GM18511 (cell line): ENCODE measurements around the gene FLT3.
"Not testable (repeated sequence)": the region's sequence is repeated elsewhere in the genome, so short reads cannot be mapped to it uniquely, and the experiment has no call there.

ENCODE experiments used
- ATAC-seq: cut with Tn5 transposase; IDR thresholded peaks from one replicate; pipeline ENCODE4 v1.9.1; 2021; ENCODE audit warnings: mild to moderate bottlenecking, moderate library complexity; ENCODE audit not compliant: unreplicated experiment

Gene FLT3

DNA sequence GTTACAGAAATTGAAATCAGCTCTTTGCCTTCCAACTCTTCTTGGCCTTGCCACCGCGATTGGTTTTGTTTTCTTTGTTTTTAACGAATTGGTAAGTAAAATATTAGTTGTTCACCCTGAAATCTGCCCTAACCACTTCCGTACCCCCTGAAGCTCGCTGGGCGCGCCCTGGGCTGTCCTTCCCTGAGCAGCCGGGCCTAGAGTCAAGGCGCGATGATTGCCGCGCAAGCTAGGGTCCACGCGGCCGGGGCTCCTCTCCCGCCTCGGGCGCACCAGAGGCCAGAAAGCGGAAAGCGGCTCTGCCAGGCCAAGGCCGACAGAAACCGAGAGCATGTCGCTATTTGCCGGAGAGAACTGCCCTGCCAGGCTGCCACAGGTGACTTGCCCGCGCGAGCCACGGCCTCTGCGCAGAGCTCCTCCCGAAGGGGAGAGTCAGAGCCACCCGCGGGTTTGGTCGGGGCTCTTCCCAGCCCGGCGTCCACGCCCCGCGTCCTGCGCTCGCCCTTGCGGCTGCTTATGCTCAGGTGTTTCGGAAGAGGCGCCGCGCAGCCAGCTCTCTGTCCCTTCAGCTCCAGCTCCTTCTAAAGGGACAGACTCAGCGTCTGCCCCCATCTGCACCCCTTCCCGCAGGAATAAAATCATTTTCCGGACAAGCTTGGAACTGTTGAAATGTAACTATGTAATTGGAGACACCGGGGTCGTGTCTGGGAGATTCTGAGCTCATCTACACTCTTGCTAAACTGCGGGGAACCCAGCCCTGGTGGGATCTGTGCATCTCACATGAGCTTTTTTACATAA lies 124.6 kb downstream of the FLT3 start:
- no peak for ATAC-seq

DNA sequence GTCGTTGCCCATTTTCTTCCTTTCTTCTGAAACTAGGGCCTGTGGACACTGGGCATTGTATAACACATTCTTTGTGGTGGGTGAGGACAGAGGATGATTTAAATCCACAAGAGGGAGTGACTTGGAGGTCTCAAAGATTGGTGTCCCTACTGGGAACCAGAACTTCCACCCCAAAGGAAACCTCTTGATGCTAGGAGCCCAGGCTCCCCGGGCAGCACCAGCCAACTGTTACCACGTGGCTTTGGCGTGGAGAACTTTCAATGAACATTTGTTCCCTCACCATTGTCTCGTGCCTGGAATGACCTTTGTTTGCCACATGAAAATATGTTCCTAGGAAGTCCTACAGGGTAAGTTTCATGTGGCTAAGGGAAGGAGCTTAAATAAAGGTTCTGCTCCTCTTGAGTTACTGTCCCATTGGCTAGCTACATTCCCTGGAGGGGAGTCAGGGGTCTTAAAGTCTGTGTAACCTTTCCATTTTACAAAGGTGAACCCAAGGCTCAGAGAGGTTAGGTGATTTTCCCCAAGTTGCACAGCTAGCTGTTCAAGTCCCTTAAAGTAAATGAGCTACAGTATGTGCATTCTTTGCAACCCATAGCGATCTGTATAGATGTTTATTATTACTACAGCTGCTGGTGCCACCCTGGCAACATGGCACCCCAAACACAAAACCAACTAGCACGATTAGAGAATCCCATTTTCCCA lies 126.3 kb downstream of the FLT3 start:
- ATAC-seq, result no peak

DNA sequence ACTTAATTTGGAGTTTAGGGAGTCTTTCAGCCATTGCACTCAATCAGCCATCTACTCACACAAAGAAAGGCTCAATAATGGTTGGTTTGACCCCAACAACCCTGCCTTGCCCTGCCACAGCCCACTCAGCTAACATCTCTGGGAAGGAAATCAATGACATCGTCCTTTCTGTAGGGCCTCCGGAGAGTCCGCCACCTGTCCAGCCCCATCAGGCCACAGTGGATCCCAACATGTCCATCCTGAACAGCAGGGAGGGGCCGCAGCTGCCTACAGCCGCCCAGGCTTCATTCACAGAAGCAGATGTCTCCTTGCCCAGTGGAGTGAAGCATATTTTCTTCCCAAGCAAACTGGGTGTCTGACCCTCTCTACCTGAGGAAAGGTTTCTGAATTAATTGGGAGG lies 127.1 kb downstream of the FLT3 start:
- ATAC-seq, result no peak

DNA sequence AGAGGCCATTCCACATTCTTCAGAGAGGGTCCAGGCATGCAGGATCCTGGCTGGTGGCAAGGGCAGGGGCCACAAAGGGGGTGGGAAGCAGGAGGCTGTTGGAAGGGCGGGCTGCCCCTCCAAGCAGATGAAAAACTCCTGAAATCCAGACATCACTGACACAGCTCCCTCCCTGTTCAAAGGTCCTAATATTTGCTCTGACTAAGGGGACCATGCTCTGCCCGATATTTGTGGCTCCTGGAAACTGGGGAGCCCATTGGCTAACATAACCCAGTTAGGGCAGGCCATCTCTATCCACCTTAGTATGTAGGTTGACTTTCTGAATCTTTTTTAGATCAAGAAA lies 127.9 kb downstream of the FLT3 start:
- ATAC-seq, result no peak

DNA sequence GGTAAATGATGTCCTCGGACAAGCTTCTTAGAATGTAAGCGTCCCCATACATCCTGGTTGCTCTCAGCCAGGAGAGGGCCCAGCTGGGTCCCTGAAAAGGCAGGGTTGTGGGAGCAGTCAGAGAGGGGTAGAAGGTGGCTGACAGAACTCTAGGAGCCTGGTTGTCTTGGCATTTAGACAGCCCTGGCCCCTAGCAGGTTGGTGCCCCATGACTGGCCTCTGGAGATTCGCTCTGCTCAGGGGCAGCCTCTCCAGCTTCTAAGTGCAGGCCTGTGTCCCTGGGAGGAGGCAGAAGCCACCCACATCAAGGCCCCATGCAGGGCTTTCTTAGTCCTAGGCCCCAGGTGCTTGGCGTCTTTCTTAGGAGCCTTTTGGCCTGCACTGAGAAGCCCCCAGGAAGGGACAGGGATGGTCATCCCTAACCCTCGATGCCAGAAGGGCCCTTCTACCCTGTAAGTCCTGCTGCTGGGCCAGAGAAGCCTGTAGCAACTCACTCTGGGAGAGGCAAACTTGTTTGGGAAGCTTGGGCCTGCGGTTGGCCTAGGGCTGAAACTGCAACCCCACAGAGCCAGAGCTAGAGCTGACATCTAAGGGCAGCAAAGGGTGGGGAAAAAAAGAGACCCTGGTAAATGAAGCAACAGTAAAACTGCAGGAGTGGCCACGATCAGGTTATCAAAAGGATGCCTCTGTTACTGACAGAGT lies 128.4 kb downstream of the FLT3 start:
- no peak for ATAC-seq

DNA sequence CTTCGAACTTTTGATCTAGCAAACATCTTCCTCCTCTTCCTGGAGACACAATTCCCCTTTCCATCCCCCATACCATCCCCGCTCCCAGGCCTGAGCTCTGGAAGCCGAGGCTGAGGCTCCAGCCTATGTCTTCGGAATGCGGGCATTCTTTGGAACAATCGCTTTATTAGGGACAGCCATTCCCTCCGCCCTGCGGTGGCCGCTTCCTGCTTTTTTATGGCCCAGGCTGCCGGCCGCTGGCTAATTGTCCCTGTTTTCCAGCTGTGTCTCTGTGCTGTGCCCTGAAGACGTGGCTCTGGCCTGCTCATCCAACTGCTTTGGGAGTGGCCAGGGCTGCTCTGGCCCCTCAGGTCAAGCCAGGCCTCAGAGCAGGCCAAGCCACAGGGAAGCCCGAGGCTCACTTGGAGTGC lies 129.1 kb downstream of the FLT3 start:
- no peak for ATAC-seq

DNA sequence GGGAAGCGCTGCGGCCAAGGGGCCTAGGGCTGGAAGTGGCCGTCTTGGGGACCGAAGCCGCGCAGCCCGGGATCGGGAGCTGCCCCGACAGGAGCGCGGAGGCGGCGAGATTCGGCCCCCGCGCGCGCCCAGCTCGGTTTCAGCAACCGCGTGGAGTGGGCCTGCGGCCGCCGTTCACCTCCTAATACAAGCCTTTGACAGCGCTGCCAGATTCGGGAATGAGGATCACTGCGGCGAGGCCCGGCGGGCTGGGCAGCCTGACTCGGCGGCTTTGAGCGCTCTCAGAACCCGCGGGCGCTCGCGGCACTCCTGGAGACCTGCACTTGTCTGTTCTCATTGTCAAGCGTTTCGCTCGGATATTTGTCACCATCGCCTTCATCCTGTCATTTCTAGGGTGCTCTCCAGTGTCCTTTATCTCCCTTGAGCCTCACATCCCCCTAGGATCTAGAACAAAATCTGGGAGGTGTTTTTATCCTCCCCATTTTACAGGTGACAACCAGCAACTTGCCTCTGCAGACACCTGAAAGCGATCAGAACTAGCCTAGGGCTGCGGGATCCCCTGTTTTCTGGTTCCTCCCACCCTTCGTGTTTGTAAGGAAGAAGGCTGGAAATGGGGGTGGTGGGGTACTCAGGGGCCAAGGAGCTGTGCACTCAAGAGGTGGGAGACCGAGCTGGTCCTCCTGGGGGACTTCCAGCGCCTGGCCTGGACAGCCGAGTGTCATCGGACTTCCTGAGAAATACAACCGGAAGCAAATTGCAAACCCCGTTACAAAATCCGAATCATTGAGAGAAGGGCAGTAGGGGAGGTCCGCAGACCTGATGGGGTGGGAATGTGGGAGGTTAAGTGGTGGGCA lies 129.8 kb downstream of the FLT3 start:
- ATAC-seq, result no peak

DNA sequence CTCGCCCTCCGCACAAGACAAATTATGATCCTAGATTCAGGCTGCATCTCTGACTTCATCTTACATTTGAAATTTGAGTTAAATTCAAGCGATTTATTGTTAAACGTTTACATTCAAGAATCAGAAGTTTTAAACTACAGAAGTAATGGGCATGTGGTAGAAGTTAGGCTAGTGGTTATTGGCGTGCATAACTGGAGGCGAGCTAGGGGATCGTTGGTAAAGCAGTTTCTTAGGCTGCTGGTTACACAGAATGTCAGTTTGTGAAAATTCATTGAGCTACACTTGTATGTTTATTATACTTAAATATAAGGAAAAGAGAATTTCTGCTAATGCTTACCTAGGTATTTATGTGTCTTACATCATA lies 130.5 kb downstream of the FLT3 start:
- ATAC-seq, result no peak

DNA sequence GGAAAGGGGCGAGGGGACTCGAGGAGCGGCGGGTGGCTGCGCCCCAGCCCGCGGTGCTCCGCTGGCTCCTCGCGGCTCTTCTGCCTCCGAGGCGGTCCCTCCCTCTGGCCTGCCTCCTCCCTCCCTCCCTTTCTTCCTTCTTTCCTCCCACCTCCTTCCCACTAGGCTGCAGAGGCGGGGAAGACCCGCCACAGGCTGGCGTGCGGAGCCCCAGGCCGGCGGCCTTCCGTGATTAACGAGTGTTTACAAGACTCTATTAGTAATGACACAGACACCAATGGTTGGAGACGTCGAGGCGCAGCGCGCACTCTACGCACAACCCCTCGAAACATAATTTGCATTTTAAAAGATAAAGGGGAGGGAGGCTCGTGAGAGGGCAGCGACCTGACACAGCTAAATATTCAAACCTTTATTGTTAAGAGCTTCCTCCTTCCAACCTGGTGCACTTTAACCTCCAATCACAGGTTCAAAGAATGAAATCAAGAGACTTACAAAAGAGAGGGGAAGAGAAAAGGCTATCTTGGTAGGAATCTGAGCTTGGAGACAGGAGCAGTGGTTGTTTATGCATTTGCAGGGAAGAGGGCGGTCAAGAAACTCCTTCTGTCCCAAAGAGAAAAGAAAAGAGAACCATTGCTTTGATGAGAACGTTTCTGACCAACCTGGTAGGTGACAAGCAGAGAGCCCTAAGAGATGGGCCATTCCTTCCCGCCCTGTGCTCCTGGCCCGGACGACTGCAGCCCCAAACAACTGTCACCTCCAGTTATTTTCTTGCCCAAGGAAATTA lies 131.1 kb downstream of the FLT3 start, which contains the start of gene CDX2:
CDX2 (minus strand) TSS at position 234 of the 784 bp plus-strand sequence. CDS start 309 bp downstream, outside the sequence.
- ATAC-seq, result no peak

DNA sequence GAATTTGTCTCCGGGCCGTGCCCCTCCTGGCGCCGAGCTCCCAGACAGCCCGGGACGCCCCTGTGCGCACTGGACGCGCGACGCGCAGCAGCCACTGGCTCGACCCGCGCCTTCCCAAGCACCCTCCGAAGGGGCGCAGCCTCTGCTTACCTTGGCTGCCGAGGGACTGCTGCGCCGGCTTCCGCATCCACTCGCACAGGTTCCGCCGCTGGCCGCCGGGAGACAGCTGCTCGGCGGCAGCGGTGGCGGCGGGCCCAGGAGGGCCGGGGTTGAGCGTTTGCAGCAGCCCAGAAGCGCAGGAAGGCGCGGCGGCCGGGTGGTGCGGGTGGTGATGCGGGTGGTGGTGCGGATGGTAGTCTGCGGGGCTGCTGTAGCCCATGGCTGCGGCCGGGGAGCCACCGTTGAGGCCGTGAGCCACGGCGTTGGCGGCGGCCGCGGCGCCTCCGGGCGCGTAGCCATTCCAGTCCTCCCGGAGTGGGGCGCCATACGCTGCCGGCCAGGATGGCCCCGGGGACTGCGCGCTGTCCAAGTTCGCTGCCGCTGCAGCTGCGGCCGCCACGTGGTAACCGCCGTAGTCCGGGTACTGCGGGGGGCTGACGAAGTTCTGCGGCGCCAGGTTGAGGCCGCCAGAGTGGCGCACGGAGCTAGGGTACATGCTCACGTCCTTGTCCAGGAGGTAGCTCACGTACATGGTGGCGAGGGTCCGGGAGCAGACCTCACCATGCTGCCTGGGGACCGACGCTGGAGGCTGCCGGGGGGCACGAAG lies 131.9 kb downstream of the FLT3 start:
- no peak for ATAC-seq

DNA sequence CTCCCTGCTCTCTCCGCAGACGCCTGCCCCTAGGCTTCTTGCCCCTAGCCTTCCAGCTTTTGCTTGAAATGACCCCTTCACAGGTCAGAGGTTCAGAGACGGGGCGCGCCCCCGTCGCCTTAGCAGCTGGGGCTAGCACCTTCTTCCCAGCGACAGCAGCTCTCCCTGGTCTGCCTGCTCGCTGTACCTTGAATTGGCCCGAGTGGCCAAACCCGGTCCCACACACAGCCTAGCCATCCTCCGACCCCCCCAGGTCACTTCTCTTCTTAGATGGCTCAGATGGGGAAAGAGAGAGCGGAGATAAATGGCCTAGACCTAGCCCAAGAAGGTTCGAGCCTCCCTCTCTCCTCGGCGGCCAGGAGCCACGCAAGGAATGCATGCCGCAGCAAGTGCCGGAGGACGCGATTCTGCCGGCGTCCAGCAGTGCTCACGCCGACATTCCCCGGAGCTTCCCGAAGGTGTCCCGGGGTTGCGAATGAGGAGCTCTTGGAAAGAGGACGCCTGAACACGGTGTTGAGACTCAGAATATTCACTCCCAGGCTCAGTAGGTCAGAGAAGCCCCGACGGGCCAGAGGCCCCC lies 132.6 kb downstream of the FLT3 start:
- no peak for ATAC-seq

DNA sequence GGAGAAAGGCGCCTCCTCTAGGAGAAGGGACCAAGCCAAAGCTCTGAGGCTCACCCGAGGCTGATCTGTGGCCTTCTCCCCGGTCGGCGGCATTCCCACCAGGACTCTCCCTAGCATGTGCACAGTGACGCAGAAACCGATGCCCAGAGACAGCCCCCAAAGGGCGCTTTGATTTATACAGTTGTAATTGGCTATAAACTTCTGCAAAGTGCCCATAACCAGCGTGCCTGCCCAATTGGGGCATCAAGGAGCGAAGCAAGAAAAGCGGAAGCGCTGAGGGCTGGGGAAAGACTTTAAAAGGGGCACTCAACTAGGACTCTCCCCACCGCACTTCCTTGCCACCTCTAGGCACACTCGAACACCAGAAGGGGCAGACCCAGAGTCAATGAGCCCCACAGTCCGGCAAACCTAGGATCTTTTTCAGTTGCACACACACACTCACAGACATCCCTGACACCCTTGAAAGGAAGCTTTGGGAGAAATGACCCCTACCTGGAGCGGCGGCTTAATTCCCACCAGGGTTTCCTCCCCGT lies 133.1 kb downstream of the FLT3 start:
- no peak for ATAC-seq

DNA sequence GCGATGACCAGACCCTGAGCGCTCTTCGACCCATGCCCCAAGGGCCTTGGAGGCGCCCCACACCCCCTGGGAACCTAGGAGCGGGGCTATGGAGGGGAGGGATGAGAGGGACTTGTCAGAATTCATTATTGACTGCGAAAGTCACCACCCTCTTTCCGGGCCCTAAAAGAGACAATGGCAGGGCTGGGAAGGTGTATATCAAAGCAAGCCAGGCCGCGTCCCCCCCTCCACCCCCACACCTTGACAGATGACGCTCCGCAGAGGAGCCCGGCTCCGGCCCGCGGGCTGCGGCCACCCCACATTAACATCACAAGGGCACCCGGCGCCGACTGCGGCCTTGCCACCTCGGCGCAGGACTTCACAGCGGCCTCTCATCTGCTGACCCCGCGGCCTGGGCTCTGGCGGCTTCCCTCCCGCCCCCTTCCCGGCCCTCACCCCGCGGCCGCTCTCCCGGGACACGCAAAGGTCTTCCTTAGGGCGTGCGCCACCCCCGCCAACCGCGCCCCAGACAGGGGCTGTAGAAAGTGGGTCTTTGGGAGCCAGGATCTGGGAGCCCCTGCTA lies 133.7 kb downstream of the FLT3 start:
- ATAC-seq, result no peak

DNA sequence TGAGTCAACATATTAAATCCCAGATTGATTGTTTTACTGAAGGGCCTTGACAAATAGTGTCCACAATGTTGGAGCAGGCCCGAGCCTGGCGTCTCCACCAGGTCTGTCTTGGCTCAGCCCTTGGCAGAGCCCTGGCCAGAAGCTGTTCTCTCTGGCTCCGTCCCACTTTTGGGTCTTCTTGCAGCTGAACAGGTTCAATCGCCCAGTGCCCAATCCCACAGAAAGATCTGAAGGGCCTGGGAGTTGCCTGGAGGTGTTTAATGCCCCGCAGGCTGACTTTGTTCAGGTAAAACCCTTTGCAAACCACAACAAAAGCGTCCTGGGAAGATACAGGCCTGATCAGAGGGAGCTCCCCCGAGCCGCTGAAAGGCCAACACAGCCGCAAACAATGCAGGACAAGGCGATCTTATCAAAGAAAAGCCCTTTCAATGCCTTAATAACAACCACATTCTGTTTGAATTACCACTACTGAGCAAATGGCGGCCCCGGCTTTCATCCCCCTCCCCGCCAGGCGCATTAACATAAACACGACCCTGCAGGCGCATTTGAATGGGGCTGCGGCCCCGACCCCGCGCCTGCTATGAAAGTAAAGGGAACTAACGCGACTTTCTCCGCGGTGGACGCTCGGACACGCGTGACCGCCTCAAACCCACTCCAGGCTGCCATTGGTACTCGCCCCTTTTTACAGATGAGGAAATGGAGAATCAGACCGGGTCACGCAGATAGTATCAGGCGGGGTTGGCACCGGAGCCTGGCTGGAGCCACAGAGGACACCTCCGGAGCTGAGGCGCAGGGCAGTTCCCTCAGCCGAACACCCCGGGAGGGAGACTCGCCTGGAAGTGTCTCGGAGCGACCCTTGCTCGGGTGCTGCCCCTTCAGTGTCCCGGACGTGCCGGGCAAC lies 134.4 kb downstream of the FLT3 start:
- ATAC-seq, result no peak

DNA sequence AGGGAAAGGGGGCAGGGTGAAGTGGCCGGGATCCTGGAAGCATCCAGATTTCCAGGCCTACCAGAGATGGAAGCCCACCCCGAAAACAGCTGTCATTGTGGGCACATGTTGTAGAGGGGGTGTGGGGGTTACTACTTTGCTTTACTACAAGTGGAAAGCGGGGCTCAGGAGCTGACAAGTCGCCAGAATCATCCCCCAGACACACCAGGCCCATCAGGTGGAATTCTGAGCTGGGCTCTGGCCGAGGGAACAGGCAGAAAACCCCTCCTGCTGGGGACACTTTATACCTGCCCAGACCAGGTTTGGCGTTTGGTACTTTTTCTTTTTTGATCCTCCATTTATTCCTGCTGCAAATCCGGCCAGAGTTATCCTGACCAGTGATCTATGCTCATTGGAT lies 135.0 kb downstream of the FLT3 start:
- ATAC-seq, result no peak

DNA sequence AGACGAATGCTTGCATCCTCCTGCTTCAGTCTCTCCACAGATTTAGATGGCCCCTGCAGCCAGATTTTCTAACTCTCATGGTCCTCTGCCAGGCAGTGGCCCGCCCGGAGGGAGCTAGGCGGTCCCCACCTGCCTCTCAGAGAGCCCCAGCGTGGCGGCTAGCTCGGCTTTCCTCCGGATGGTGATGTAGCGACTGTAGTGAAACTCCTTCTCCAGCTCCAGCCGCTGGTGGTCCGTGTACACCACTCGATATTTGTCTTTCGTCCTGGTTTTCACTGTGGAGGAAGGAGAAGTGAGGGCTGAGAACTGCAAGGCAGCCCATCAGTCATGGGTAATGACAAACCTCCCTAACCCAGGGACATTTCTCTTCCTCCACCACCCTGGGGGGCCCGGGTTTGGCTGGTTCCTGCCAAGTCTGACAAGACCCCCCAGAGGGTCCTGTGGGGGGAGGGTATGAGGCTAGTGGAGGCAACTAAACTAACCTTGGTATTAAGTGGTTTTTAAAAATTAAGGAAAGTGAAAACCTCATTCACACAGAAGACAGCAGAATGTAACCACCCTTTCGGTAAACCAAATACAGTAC lies 135.5 kb downstream of the FLT3 start:
- no peak for ATAC-seq

DNA sequence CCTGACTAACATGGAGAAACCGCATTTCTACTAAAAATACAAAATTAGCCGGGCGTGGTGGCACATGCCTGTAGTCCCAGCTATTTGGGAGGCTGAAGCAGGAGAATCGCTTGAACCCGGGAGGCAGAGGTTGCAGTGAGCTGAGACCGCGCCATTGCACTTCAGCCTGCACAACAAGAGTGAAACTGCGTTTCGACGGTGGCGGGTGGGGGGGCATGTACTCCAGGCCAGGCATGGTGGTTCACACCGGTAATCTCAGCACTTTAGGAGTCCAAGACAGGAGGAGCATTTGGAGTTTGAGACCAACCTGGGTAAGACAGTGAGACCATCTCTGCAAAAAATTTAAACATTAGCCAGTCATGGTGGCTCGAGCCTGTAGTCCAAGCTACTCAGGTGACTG lies 136.2 kb downstream of the FLT3 start:
- not testable (repeated sequence) for ATAC-seq
